Tibial nerve (tissue), 4 donors: ENCODE results near the gene SCN8A.

Experiments
- EP300 ChIP-seq, 2 donors: sonication (generic); formaldehyde crosslinking; IDR thresholded peaks; one replicate each; pipeline ENCODE4 v1.6.1; 2017; ENCODE audit warnings: antibody characterized with exemption in 2 of 2, mild to moderate bottlenecking in 1 of 2
- POLR2A ChIP-seq, 2 donors: fragments of 450-650 bp; IDR thresholded peaks; one replicate each; pipeline ENCODE4 v1.6.1; 2017; ENCODE audit warnings: antibody characterized with exemption in 2 of 2, mild to moderate bottlenecking in 2 of 2, moderate library complexity in 2 of 2
- TF ChIP-seq, protein P1 (sequence below), 5 experiments: fragments of 200-600 bp in 3 of 5; fragments of 450-650 bp in 2 of 5; sonication (generic) in 3 of 5; IDR thresholded peaks; one replicate each; pipeline ENCODE4 v1.5.1; 2016 to 2019; ENCODE audit warnings: antibody characterized with exemption in 5 of 5, mild to moderate bottlenecking in 3 of 5, moderate library complexity in 2 of 5

- TF ChIP-seq POLR2A (IDR thresholded peaks at IDR 0.05) = no peak
- TF ChIP-seq, protein P1, sequence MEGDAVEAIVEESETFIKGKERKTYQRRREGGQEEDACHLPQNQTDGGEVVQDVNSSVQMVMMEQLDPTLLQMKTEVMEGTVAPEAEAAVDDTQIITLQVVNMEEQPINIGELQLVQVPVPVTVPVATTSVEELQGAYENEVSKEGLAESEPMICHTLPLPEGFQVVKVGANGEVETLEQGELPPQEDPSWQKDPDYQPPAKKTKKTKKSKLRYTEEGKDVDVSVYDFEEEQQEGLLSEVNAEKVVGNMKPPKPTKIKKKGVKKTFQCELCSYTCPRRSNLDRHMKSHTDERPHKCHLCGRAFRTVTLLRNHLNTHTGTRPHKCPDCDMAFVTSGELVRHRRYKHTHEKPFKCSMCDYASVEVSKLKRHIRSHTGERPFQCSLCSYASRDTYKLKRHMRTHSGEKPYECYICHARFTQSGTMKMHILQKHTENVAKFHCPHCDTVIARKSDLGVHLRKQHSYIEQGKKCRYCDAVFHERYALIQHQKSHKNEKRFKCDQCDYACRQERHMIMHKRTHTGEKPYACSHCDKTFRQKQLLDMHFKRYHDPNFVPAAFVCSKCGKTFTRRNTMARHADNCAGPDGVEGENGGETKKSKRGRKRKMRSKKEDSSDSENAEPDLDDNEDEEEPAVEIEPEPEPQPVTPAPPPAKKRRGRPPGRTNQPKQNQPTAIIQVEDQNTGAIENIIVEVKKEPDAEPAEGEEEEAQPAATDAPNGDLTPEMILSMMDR (IDR thresholded peaks at IDR 0.05) = no peak
- no peak for TF ChIP-seq EP300 (IDR thresholded peaks at IDR 0.05)
Measured at GRCh38 chr12:51825216-51825615, 234.2 kb downstream of the SCN8A start.
